Sigmoid colon (tissue), 4 donors: ENCODE measurements around the gene NT5E.

Experiments
- POLR2A ChIP-seq, 2 donors: fragments of 450-650 bp; IDR thresholded peaks; one replicate each; pipeline ENCODE4 v1.6.1; 2016; ENCODE audit warnings: antibody characterized with exemption in 2 of 2, mild to moderate bottlenecking in 2 of 2, moderate library complexity in 2 of 2
- POLR2AphosphoS5 ChIP-seq, 4 donors: sonication (generic); formaldehyde crosslinking; IDR thresholded peaks; one replicate each; pipeline ENCODE4 v1.6.1; 2017; ENCODE audit warnings: antibody characterized with exemption in 4 of 4
- TF ChIP-seq, protein P1 (sequence below), 4 experiments: fragments of 450-650 bp in 3 of 4; fragments of 200-600 bp in 1 of 4; IDR thresholded peaks; one replicate each; pipeline ENCODE4 v1.5.1; 2016 to 2019; ENCODE audit warnings: antibody characterized with exemption in 4 of 4, mild to moderate bottlenecking in 3 of 4, moderate library complexity in 2 of 4

DNA sequence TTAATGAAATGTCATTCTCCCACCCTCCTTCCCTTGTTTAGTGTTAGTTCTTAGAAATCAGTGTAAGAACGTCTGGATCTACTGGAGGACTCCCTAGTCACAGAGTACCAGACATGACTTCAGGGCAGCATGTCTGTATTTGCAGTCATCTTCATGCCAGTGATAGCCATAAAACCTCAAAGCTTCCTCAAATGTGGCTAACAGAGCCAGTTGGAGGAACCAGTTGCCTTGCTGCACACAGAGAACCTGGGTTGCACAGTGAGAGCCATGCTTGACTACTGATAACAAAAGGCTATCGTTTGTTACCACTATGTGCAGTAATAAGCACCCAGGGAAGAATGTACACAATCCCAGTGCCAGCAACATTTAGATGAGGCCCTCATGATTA, 20.1 kb downstream of the NT5E start:
- TF ChIP-seq, protein P1, sequence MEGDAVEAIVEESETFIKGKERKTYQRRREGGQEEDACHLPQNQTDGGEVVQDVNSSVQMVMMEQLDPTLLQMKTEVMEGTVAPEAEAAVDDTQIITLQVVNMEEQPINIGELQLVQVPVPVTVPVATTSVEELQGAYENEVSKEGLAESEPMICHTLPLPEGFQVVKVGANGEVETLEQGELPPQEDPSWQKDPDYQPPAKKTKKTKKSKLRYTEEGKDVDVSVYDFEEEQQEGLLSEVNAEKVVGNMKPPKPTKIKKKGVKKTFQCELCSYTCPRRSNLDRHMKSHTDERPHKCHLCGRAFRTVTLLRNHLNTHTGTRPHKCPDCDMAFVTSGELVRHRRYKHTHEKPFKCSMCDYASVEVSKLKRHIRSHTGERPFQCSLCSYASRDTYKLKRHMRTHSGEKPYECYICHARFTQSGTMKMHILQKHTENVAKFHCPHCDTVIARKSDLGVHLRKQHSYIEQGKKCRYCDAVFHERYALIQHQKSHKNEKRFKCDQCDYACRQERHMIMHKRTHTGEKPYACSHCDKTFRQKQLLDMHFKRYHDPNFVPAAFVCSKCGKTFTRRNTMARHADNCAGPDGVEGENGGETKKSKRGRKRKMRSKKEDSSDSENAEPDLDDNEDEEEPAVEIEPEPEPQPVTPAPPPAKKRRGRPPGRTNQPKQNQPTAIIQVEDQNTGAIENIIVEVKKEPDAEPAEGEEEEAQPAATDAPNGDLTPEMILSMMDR (IDR thresholded peaks at IDR 0.05): no peak
- TF ChIP-seq POLR2A (IDR thresholded peaks at IDR 0.05) (no peak), POLR2AphosphoS5 (IDR thresholded peaks at IDR 0.05) (no peak)
